ENCODE results near the gene SIGLEC14. TPM values are rescaled to one million over a fixed set of nuclear protein-coding genes. Genes with fewer than 3 reads are reported as not detected.

The SIGLEC14 gene
- total RNA-seq, 1 donor from 2014 or later, result not detected

- no peaks in the 10 kb centered on the region for H3K9me3 ChIP-seq (ENCODE audit: insufficient read depth, low read depth, low read length)
- TF ChIP-seq EZH2 (IDR thresholded peaks at IDR 0.05; ENCODE audit: insufficient read depth, low read length) (no peak), CTCF (IDR thresholded peaks at IDR 0.05; ENCODE audit: insufficient read depth, low read depth, low read length) (no peak)
- H3K4me1 ChIP-seq (ENCODE audit: insufficient read depth, low read length), result peaks cover 19% of the 10 kb centered on the region
- H3K9ac ChIP-seq (ENCODE audit: low read length), result peak overlapping the region; percentile 10
- H3K4me3 ChIP-seq (ENCODE audit: insufficient read depth, low read depth, low read length), result no peak overlapping the region
- no peak for FAIRE-seq
- H3K36me3 ChIP-seq (ENCODE audit: insufficient read depth, low read length), result peaks cover 33% of the 10 kb centered on the region
- peaks cover 93% of the 10 kb centered on the region for H4K20me1 ChIP-seq (ENCODE audit: insufficient read depth, low read length)
- H2AFZ ChIP-seq (ENCODE audit: low read depth, low read length), result no peak overlapping the region
- Mint-ChIP-seq H3K27me3 (ENCODE audit: low read depth, unreplicated experiment) (no peaks in the 10 kb centered on the region), H3K27ac (ENCODE audit: unreplicated experiment) (peak overlapping the region; percentile 54), H3K4me1 (ENCODE audit: low read depth, unreplicated experiment) (peaks cover 34% of the 10 kb centered on the region), H3K9me3 (ENCODE audit: unreplicated experiment) (peaks cover 2% of the 10 kb centered on the region), H3K4me3 (ENCODE audit: unreplicated experiment) (peak overlapping the region; percentile 75), H3K36me3 (ENCODE audit: low read depth, unreplicated experiment) (peaks cover 41% of the 10 kb centered on the region)
- H3K27me3 ChIP-seq (ENCODE audit: insufficient read depth, low read length), result no peaks in the 10 kb centered on the region
- DNase-seq (ENCODE audit: low read depth), result no peak
- no peak overlapping the region for H3K4me2 ChIP-seq (ENCODE audit: low read length)
- H3K79me2 ChIP-seq (ENCODE audit: insufficient read depth, low read length), result peaks cover 99% of the 10 kb centered on the region
- H3K27ac ChIP-seq (ENCODE audit: low read depth, low read length), result no peak overlapping the region
Measured at GRCh38 chr19:51694318-51695085, 47.9 kb upstream of the SIGLEC14 start.

- Mint-ChIP-seq H3K4me3 (ENCODE audit: unreplicated experiment) (peak overlapping the region; percentile 75), H3K4me1 (ENCODE audit: low read depth, unreplicated experiment) (peaks cover 34% of the 10 kb centered on the region), H3K9me3 (ENCODE audit: unreplicated experiment) (peaks cover 2% of the 10 kb centered on the region), H3K27me3 (ENCODE audit: low read depth, unreplicated experiment) (no peaks in the 10 kb centered on the region), H3K27ac (ENCODE audit: unreplicated experiment) (peak overlapping the region; percentile 12), H3K36me3 (ENCODE audit: low read depth, unreplicated experiment) (peaks cover 40% of the 10 kb centered on the region)
- Histone ChIP-seq H3K36me3 (ENCODE audit: insufficient read depth, low read length) (peaks cover 33% of the 10 kb centered on the region), H3K9me3 (ENCODE audit: insufficient read depth, low read depth, low read length) (no peaks in the 10 kb centered on the region), H3K4me3 (ENCODE audit: insufficient read depth, low read depth, low read length) (no peak overlapping the region), H3K27me3 (ENCODE audit: insufficient read depth, low read length) (no peaks in the 10 kb centered on the region), H3K4me1 (ENCODE audit: insufficient read depth, low read length) (peaks cover 19% of the 10 kb centered on the region), H2AFZ (ENCODE audit: low read depth, low read length) (no peak overlapping the region), H3K27ac (ENCODE audit: low read depth, low read length) (no peak overlapping the region), H3K79me2 (ENCODE audit: insufficient read depth, low read length) (peaks cover 99% of the 10 kb centered on the region), H3K9ac (ENCODE audit: low read length) (no peak overlapping the region), H3K4me2 (ENCODE audit: low read length) (peak overlapping the region; percentile 11), H4K20me1 (ENCODE audit: insufficient read depth, low read length) (peaks cover 86% of the 10 kb centered on the region)
- no peak for TF ChIP-seq CTCF (IDR thresholded peaks at IDR 0.05; ENCODE audit: insufficient read depth, low read depth, low read length)
- TF ChIP-seq EZH2 (IDR thresholded peaks at IDR 0.05; ENCODE audit: insufficient read depth, low read length), result no peak
- FAIRE-seq, result no peak
- DNase-seq (ENCODE audit: low read depth), result no peak
Measured at GRCh38 chr19:51693819-51694218, 47.2 kb upstream of the SIGLEC14 start.

GRCh38 chr19:51693260-51693659 is 46.6 kb upstream of the SIGLEC14 start, which contains the start of gene SPACA6:
Gene SPACA6, plus strand, starts transcription at chr19:51693330. Its CDS starts 197 bp downstream, at chr19:51693527.
- Histone ChIP-seq H3K79me2 (ENCODE audit: insufficient read depth, low read length) (peaks cover 97% of the 10 kb centered on the region), H3K27ac (ENCODE audit: low read depth, low read length) (no peak within 1 kb of the TSS), H3K36me3 (ENCODE audit: insufficient read depth, low read length) (peaks cover 28% of the 10 kb centered on the region), H2AFZ (ENCODE audit: low read depth, low read length) (no peak within 1 kb of the TSS), H3K4me1 (ENCODE audit: insufficient read depth, low read length) (peaks cover 22% of the 10 kb centered on the region), H3K9me3 (ENCODE audit: insufficient read depth, low read depth, low read length) (no peaks in the 10 kb centered on the region), H3K27me3 (ENCODE audit: insufficient read depth, low read length) (no peaks in the 10 kb centered on the region), H3K4me2 (ENCODE audit: low read length) (peak within 1 kb of the TSS; percentile 100), H3K4me3 (ENCODE audit: insufficient read depth, low read depth, low read length) (peak within 1 kb of the TSS; percentile 89), H3K9ac (ENCODE audit: low read length) (peak within 1 kb of the TSS; percentile 96), H4K20me1 (ENCODE audit: insufficient read depth, low read length) (peaks cover 80% of the 10 kb centered on the region)
- TF ChIP-seq CTCF (IDR thresholded peaks at IDR 0.05; ENCODE audit: insufficient read depth, low read depth, low read length) (no peak), EZH2 (IDR thresholded peaks at IDR 0.05; ENCODE audit: insufficient read depth, low read length) (no peak)
- H3K4me3 Mint-ChIP-seq (ENCODE audit: unreplicated experiment), result peak within 1 kb of the TSS; percentile 90
- no peaks in the 10 kb centered on the region for H3K9me3 Mint-ChIP-seq (ENCODE audit: unreplicated experiment)
- no peak for DNase-seq (ENCODE audit: low read depth)
- H3K36me3 Mint-ChIP-seq (ENCODE audit: low read depth, unreplicated experiment), result peaks cover 36% of the 10 kb centered on the region
- no peak for FAIRE-seq
- peaks cover 34% of the 10 kb centered on the region for H3K4me1 Mint-ChIP-seq (ENCODE audit: low read depth, unreplicated experiment)
- H3K27me3 Mint-ChIP-seq (ENCODE audit: low read depth, unreplicated experiment), result no peaks in the 10 kb centered on the region
- peak within 1 kb of the TSS; percentile 67 for H3K27ac Mint-ChIP-seq (ENCODE audit: unreplicated experiment)

Measured in astrocyte (in vitro differentiated cells and primary cell).